ENCODE measurements around the gene FBXL7. TPM values are rescaled to one million over a fixed set of nuclear protein-coding genes. Genes with fewer than 3 reads are reported as not detected.

The FBXL7 gene
- total and polyA plus RNA-seq, 2 donors (not counting 1 experiment from before 2014, with no cell fraction given) = not detected

DNA sequence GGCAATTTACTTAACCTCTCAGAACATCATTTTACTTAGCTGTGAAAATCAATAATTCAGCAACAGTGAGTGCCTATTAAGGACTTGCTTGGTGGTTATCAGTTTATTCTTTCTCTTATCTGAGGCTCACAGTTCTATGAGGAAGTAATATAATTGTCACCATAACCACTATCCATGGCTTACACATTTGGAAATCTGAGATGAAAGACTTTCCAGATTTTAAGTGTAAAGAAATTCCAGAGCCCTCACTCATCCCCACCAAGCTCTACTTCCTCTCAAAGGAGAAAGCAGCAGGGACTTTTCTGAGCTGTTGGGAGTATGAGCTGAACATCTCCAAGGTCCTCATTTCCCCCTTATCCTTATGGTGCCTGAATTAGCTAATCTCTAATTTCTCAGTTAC, 321.5 kb downstream of the FBXL7 start:
- Histone ChIP-seq H3K27me3 (replicated peaks in 1 of 4; ENCODE audit: control extremely low read depth in 1 of 4, control insufficient read depth in 3 of 4, insufficient read depth in 4 of 4, low read length in 3 of 4) (no peaks in the 10 kb centered on the region), H3K36me3 (replicated peaks in 1 of 2; ENCODE audit: control extremely low read depth in 1 of 2, control insufficient read depth in 1 of 2, extremely low read depth in 1 of 2, insufficient read depth in 2 of 2, low read length in 1 of 2) (no peaks in the 10 kb centered on the region), H3K79me2 (ENCODE audit: control insufficient read depth, insufficient read depth, low read length) (no peaks in the 10 kb centered on the region), H3K9ac (ENCODE audit: low read length) (no peak overlapping the region), H3K27ac (ENCODE audit: low read length in 2 of 2) (no peak overlapping the region), H3K4me3 (ENCODE audit: control extremely low read depth in 1 of 5, extremely low read depth in 1 of 5, insufficient read depth in 1 of 5, low read depth in 2 of 5, low read length in 4 of 5) (no peak overlapping the region), H3K4me1 (ENCODE audit: control insufficient read depth in 2 of 2, insufficient read depth in 2 of 2, low read length in 2 of 2) (no peaks in the 10 kb centered on the region), H4K20me1 (ENCODE audit: control insufficient read depth, insufficient read depth, low read length, poor library complexity, severe bottlenecking) (no peaks in the 10 kb centered on the region), H3K9me3 (ENCODE audit: control extremely low read depth in 1 of 3, control insufficient read depth in 2 of 3, insufficient read depth in 1 of 3, low read length in 2 of 3) (peaks cover 0 to 10% (median 2%) of the 10 kb centered on the region in 3 donors), H2AFZ (ENCODE audit: insufficient read depth, low read depth, low read length, poor library complexity, severe bottlenecking) (no peak overlapping the region), H3K4me2 (replicated peaks; ENCODE audit: low read depth, low read length, poor library complexity, severe bottlenecking) (no peak overlapping the region)
- Mint-ChIP-seq H3K4me1 (no peaks in the 10 kb centered on the region), H3K4me3 (no peak overlapping the region), H3K27ac (no peak overlapping the region), H3K27me3 (no peaks in the 10 kb centered on the region), H3K9me3 (ENCODE audit: insufficient read depth) (no peaks in the 10 kb centered on the region)
- TF ChIP-seq, protein P1, sequence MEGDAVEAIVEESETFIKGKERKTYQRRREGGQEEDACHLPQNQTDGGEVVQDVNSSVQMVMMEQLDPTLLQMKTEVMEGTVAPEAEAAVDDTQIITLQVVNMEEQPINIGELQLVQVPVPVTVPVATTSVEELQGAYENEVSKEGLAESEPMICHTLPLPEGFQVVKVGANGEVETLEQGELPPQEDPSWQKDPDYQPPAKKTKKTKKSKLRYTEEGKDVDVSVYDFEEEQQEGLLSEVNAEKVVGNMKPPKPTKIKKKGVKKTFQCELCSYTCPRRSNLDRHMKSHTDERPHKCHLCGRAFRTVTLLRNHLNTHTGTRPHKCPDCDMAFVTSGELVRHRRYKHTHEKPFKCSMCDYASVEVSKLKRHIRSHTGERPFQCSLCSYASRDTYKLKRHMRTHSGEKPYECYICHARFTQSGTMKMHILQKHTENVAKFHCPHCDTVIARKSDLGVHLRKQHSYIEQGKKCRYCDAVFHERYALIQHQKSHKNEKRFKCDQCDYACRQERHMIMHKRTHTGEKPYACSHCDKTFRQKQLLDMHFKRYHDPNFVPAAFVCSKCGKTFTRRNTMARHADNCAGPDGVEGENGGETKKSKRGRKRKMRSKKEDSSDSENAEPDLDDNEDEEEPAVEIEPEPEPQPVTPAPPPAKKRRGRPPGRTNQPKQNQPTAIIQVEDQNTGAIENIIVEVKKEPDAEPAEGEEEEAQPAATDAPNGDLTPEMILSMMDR (IDR thresholded peaks at IDR 0.05) = no peak
- TF ChIP-seq EZH2 (IDR thresholded peaks at IDR 0.05; ENCODE audit: borderline replicate concordance, insufficient read depth, low read depth, low read length, poor library complexity, severe bottlenecking) = no peak
- CTCF ChIA-PET = no interaction called here
- DNase-seq = no peak
- POLR2A ChIA-PET = no interaction called here
- intact Hi-C loops (cut with micrococcal nuclease) = no loop called here
- no peak for ATAC-seq (ENCODE audit: low read depth)

GRCh38 chr5:15823398-15823797, 323.4 kb downstream of the FBXL7 start:
- H3K4me1 Mint-ChIP-seq = no peaks in the 10 kb centered on the region
- no peak overlapping the region for H2AFZ ChIP-seq (ENCODE audit: insufficient read depth, low read depth, low read length, poor library complexity, severe bottlenecking)
- no peak overlapping the region for H3K27ac ChIP-seq (ENCODE audit: low read length in 2 of 2)
- H3K9me3 ChIP-seq (ENCODE audit: control extremely low read depth in 1 of 3, control insufficient read depth in 2 of 3, insufficient read depth in 1 of 3, low read length in 2 of 3) = peaks cover 0 to 7% (median 2%) of the 10 kb centered on the region in 3 donors
- 100% methylated on average over 2 of the region's 2 CpGs for WGBS (ENCODE audit: insufficient coverage)
- DNase-seq (no peak), ATAC-seq (ENCODE audit: low read depth) (no peak)
- no peak overlapping the region for H3K27ac Mint-ChIP-seq
- CTCF ChIA-PET = no interaction called here
- H3K79me2 ChIP-seq (ENCODE audit: control insufficient read depth, insufficient read depth, low read length) = no peaks in the 10 kb centered on the region
- intact Hi-C loops (cut with micrococcal nuclease) = no loop called here
- no peaks in the 10 kb centered on the region for H3K27me3 Mint-ChIP-seq
- no peak for TF ChIP-seq EZH2 (IDR thresholded peaks at IDR 0.05; ENCODE audit: borderline replicate concordance, insufficient read depth, low read depth, low read length, poor library complexity, severe bottlenecking)
- TF ChIP-seq, protein P1 (IDR thresholded peaks at IDR 0.05) = no peak
- no peak overlapping the region for H3K4me3 Mint-ChIP-seq
- H3K27me3 ChIP-seq (replicated peaks in 1 of 4; ENCODE audit: control extremely low read depth in 1 of 4, control insufficient read depth in 3 of 4, insufficient read depth in 4 of 4, low read length in 3 of 4) = no peaks in the 10 kb centered on the region
- no peaks in the 10 kb centered on the region for H3K36me3 ChIP-seq (replicated peaks in 1 of 2; ENCODE audit: control extremely low read depth in 1 of 2, control insufficient read depth in 1 of 2, extremely low read depth in 1 of 2, insufficient read depth in 2 of 2, low read length in 1 of 2)
- no peak overlapping the region for H3K9ac ChIP-seq (ENCODE audit: low read length)
- H3K4me2 ChIP-seq (replicated peaks; ENCODE audit: low read depth, low read length, poor library complexity, severe bottlenecking) = no peak overlapping the region
- no peaks in the 10 kb centered on the region for H3K4me1 ChIP-seq (ENCODE audit: control insufficient read depth in 2 of 2, insufficient read depth in 2 of 2, low read length in 2 of 2)
- H3K9me3 Mint-ChIP-seq (ENCODE audit: insufficient read depth) = no peaks in the 10 kb centered on the region
- H3K4me3 ChIP-seq (ENCODE audit: control extremely low read depth in 1 of 5, extremely low read depth in 1 of 5, insufficient read depth in 1 of 5, low read depth in 2 of 5, low read length in 4 of 5) = no peak overlapping the region
- POLR2A ChIA-PET = no interaction called here
- no peaks in the 10 kb centered on the region for H4K20me1 ChIP-seq (ENCODE audit: control insufficient read depth, insufficient read depth, low read length, poor library complexity, severe bottlenecking)

Data from B cell (primary cell).